ENCODE measurements around the gene LINS1.
"Not testable (repeated sequence)": the region's sequence is repeated elsewhere in the genome, so short reads cannot be mapped to it uniquely, and the experiment has no call there.

The LINS1 gene

DNA sequence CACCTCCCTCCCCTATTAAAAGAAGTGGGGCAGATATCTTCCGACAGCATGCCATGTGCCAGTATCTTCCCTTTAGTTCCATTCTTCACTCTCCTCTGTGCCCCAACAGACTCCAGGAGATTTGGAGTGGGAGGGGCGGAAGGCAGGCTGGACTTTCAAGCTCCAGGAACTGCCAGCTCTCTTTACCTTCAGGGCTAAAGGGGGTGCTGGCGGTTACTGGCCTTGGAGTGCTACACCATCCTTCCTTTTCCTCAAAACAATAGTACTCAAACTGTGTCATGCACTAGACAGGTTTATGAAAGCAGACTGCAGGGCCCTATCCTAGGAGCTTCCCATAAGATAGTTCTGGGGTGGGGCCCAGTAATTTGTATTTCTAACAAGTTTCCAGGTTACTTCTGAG lies 6.0 kb downstream of the LINS1 start:
- in situ Hi-C loops (cut with HindIII; ENCODE audit: low pct_unique_long_range_greater_than_20kb, low sequenced_read_pairs): no loop called here
- peak in 1 of 2 experiments; percentile 25 for DNase-seq (ENCODE audit: low read depth in 1 of 2, low spot score in 1 of 2)
- no peak for TF ChIP-seq JUND (IDR thresholded peaks at IDR 0.05; ENCODE audit: low read depth)

DNA sequence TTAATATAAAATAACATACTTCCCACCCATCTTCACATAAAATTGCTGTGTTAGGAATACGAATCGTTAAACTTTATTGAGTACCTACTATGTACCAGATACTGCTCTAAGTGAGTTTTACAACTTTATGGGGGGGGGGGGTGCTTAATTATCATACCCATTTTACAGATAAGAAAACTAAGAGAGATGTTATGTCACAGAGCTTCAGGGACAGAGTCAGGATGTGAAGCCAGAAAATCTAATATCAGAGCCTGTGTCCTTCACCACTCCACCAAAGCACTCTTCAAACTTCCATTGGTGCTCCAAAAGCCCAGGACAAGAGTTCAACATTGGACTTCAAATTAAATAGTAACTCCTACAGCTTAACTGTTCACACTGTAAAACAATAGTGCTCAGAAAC lies 8.6 kb downstream of the LINS1 start:
- no peak for DNase-seq (ENCODE audit: low read depth in 1 of 2, low spot score in 1 of 2)
- in situ Hi-C loops (cut with HindIII; ENCODE audit: low pct_unique_long_range_greater_than_20kb, low sequenced_read_pairs): no loop called here
- no peak for TF ChIP-seq JUND (IDR thresholded peaks at IDR 0.05; ENCODE audit: low read depth)

DNA sequence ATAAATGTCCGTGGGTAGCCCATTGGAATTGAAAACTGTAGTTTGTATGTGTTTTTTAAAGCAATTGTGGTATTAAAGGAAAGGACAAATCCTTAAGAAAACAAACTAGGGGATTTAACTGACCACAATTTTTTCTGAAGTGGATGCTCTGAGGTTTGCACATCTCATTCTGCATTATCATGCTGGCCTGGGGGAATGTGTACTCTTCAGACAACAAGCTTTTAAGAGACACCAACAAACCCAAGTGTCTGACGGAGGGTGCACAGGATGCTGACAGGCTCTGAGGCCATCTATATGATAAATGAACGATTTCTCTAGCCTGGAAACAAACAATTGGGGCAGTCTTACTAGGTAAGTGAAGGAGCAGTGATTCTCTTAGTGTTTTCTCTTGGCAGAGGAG lies 9.1 kb downstream of the LINS1 start:
- in situ Hi-C loops (cut with HindIII; ENCODE audit: low pct_unique_long_range_greater_than_20kb, low sequenced_read_pairs): no loop called here

DNA sequence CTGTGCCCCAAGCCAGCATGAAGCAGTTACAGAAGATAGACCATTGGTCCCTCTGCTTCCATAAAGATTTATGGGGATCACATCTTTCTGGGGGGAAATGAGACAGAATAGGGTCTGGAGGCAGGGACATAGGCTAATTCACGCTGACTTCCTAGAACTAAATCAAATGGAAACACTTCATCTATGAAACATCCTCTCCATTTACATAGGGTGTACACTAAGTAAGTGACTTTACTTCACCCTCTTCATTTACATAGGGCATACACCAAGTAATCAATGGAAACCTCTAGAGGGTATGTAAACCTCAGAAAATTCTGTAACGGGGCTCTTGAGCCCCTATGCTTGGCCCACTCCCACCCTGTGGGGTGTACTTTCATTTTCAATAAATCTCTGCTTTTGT lies 10.1 kb downstream of the LINS1 start:
- no peak for DNase-seq (ENCODE audit: low read depth in 1 of 2, low spot score in 1 of 2)
- in situ Hi-C loops (cut with HindIII; ENCODE audit: low pct_unique_long_range_greater_than_20kb, low sequenced_read_pairs): no loop called here
- TF ChIP-seq JUND (IDR thresholded peaks at IDR 0.05; ENCODE audit: low read depth): no peak

More for the DNA sequence above, 9.1 kb downstream of the LINS1 start:
- DNase-seq (ENCODE audit: low read depth in 1 of 2, low spot score in 1 of 2): no peak
- no peak for TF ChIP-seq JUND (IDR thresholded peaks at IDR 0.05; ENCODE audit: low read depth)

DNA sequence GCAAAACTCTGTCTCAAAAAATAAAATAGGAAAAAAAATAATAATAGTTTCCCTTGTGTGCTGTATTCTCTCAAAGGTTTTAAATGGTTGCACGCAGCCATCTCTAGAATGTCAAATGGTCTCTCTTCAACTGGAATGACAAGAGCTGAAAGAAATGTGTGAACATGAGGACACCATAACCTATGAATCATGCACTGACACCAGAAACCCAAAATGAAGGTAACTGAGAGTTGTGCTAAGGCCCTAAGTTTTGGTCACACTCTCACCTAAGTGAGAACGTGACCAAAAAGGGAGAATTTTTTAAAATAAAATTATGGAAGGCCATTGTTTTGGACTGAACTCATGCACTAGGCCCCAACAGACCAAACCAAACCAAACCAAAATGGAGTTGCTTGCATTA lies 10.8 kb downstream of the LINS1 start:
- in situ Hi-C loops (cut with HindIII; ENCODE audit: low pct_unique_long_range_greater_than_20kb, low sequenced_read_pairs); DNase-seq (ENCODE audit: low read depth in 1 of 2, low spot score in 1 of 2): not testable (repeated sequence)

DNA sequence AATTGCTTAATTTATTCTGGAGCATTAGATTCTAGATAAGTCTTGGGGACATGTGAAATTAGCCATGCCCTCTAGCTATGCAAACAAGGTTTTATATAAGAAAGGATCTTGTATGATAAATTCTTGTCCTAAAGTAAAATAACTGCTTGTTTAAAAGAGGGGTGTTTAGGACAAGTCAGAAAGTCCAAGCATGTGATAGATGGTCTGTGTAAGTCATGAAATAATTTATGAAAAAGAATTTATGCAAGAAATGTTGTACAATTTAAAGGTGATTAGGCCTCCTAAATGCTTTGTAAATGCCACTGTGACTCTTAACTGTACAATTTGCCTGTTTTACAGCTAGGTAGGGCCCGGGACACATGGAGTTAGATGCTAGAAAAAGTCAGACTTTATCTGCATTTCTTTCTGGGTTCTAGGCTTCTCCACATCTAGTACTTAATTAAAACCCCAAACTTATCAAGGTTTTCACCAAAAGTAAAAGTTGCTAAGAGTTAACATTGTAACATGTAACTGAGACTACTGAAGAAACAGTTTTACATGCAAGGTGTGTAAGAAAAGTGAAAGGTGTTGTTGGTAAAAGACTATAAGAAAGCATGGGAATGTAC lies 13.2 kb downstream of the LINS1 start:
- peak in 1 of 2 experiments; percentile 46 for DNase-seq (ENCODE audit: low read depth in 1 of 2, low spot score in 1 of 2)
- no peak for TF ChIP-seq JUND (IDR thresholded peaks at IDR 0.05; ENCODE audit: low read depth)

DNA sequence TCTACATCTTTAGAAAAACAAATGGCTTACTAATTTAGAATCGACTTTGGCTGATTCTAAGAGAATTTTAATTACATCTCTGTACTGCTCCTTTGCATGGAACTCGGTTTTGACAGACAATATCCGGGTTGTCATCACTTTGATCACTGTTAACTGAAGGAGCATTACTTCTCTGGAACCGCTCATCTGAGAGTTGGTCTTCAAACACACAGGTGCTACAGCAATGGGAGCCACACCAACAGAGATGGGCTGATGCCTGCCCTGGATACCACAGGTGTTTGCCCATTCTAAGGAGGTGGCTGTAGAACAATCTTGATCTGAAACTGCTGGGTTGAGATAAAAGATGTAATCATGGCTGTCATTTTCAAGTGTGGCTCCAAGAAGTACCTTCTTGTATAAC lies 21.6 kb downstream of the LINS1 start:
- DNase-seq (ENCODE audit: low read depth in 1 of 2, low spot score in 1 of 2): no peak
- in situ Hi-C loops (cut with HindIII; ENCODE audit: low pct_unique_long_range_greater_than_20kb, low sequenced_read_pairs): no loop called here
- TF ChIP-seq JUND (IDR thresholded peaks at IDR 0.05; ENCODE audit: low read depth): no peak

More for the DNA sequence above, 13.2 kb downstream of the LINS1 start:
- in situ Hi-C loops (cut with HindIII; ENCODE audit: low pct_unique_long_range_greater_than_20kb, low sequenced_read_pairs): no loop called here

DNA sequence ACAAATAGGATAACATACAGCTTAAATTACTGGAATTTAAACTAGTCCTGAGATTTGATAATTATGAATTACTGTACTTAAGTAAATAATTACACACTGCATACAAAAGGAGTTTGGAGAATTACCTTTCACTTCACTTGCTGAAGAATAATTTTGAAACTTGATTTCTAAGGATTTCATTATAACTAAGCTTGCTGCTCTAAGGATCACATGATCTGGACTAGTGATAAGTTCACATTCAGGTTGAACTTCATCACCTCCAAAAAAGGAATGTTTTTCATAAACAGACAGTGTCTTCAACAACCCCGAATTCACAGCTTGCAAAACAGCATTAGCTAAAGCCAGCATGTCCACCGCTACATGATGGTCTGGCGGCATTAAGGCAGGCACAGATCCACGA lies 28.5 kb downstream of the LINS1 start:
- no peak for DNase-seq (ENCODE audit: low read depth in 1 of 2, low spot score in 1 of 2)
- TF ChIP-seq JUND (IDR thresholded peaks at IDR 0.05; ENCODE audit: low read depth): no peak
- in situ Hi-C loops (cut with HindIII; ENCODE audit: low pct_unique_long_range_greater_than_20kb, low sequenced_read_pairs): no loop called here

DNA sequence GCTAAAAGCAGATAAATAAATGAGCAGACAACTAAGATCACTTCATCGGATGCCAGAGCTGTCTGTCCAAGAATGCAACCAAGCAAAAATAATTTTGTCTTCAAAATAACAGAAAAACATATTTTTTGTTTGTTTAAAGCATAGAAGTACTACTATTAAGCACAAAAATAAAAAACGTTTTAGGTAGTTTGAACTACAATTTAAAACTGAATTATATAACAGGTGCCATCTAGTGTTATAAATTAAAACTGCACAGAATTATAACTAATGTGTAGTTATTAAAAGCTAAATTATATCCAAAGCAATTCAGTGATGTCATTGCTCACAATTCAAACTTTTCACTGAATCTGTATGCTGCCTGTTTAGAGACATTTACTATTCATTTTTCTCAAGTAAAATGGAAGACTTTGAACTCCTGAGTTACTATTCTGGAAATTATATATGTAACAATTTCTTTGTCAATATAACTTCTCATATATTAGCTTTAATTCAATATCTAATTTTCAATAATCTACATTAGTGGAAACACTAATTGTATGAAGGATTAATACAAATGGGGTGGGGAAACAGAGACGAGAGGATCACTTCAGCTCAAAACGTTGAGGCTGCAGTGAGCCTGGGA lies 29.5 kb downstream of the LINS1 start:
- in situ Hi-C loops (cut with HindIII; ENCODE audit: low pct_unique_long_range_greater_than_20kb, low sequenced_read_pairs): no loop called here
- DNase-seq (ENCODE audit: low read depth in 1 of 2, low spot score in 1 of 2): no peak
- TF ChIP-seq JUND (IDR thresholded peaks at IDR 0.05; ENCODE audit: low read depth): no peak

DNA sequence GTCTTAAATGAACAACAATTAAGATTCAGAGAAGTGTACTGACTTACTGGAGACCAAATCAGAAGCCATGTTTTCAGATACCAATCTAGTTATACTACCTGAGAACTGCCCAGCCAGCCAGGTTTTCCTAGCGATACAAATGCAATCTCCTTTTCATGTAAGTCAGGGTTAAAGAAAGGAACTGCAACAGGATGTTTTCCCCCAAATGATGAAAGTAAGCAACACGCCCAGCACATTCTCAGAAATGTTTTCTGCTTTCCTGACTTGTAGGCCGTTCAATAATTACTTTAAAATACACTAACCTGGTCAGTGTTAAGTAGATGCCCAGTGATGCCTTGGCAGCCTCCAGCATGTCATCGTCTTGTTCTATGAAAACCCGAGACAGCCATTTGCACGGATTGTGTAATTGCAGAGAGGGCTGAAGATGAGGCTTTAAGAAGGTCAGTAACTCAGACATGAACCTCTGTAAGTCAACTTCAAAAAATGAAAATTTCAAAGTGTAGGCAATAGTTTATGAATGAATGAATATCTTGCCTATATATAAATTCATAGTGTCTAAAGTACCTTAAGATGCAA lies 30.3 kb downstream of the LINS1 start:
- in situ Hi-C loops (cut with HindIII; ENCODE audit: low pct_unique_long_range_greater_than_20kb, low sequenced_read_pairs): no loop called here
- TF ChIP-seq JUND (IDR thresholded peaks at IDR 0.05; ENCODE audit: low read depth): no peak
- DNase-seq (ENCODE audit: low read depth in 1 of 2, low spot score in 1 of 2): no peak

DNA sequence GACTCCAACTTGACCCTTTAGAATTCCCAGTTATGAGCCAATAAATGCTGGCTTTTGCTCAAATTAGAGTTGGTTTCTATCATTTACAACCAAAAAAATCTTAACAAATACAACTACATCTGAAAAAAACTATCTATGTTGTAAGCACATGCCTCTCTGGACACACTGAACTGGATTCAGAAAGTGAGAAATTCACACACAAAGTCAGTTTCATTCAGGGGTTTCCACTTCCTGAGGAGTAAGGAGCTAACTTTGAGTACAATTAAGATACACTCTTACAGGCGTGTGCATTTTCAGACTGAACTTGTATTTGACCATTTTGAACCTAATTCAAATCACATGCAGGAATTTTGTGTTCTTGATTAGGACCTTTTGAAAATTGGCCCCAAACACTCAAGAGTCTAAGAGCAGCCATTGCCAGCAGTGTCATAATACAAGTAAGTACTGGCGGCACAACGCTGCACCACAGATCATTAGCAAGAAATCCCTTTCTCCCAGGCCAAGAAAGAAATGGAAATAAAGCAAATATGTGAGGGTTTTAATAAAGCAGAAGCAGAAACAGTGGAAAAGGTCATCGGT lies 31.2 kb downstream of the LINS1 start:
- in situ Hi-C loops (cut with HindIII; ENCODE audit: low pct_unique_long_range_greater_than_20kb, low sequenced_read_pairs): no loop called here

DNA sequence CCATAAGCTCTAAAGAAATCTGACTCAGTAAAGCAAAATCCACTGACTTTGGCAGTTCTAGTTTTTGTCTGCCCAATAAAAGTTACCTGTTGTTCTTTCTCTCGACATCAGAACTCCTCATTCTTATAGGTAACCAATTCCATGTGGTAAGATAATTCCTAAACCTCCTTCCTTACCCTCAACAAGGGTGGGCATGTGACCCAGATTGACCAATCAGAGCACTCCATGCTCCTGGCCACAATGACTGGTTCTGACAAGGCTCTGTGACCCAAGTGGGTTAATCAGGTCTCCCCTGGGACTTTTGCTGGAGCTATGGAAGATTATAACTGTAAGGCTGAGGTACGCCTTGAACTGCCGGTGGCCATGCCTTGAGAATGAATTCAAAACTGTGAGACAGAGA lies 31.7 kb downstream of the LINS1 start:
- in situ Hi-C loops (cut with HindIII; ENCODE audit: low pct_unique_long_range_greater_than_20kb, low sequenced_read_pairs): no loop called here
- TF ChIP-seq JUND (IDR thresholded peaks at IDR 0.05; ENCODE audit: low read depth): no peak
- DNase-seq (ENCODE audit: low read depth in 1 of 2, low spot score in 1 of 2): no peak

More for the DNA sequence above, 31.2 kb downstream of the LINS1 start:
- no peak for TF ChIP-seq JUND (IDR thresholded peaks at IDR 0.05; ENCODE audit: low read depth)
- DNase-seq (ENCODE audit: low read depth in 1 of 2, low spot score in 1 of 2): no peak

DNA sequence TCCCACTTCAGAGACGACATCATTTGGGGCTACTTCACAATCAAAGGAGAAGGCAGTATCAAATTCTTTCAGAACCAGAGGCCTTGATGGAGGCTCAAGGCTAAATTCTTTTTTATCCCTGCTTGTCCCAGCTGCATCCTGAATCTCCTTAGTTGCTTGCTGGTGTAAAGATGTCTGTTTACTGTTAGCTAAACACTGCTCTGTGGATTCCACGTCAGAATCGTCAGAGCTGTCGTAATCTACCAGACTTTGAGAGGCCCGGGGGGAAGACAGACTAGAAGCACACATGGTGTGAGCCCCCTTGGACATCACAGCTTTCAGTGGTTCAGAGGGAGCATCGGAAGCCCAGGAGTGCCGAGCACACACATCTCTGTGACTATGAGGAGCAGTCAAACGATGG lies 32.6 kb downstream of the LINS1 start:
- in situ Hi-C loops (cut with HindIII; ENCODE audit: low pct_unique_long_range_greater_than_20kb, low sequenced_read_pairs): no loop called here
- DNase-seq (ENCODE audit: low read depth in 1 of 2, low spot score in 1 of 2): no peak
- TF ChIP-seq JUND (IDR thresholded peaks at IDR 0.05; ENCODE audit: low read depth): no peak

Measured in T47D (cell line).